ENCODE results near the gene PSTPIP1.

- TF ChIP-seq RFX5 (IDR thresholded peaks at IDR 0.05; ENCODE audit: low read depth, low read length) (no peak), POLR2A (IDR thresholded peaks at IDR 0.05; ENCODE audit: low read depth, low read length) (no peak), CTCF (conservative IDR thresholded peaks at IDR 0.05; ENCODE audit: low read depth, low read length) (no peak), MXI1 (IDR thresholded peaks at IDR 0.05; ENCODE audit: borderline replicate concordance, low read depth, low read length) (no peak), SMC3 (IDR thresholded peaks at IDR 0.05; ENCODE audit: low read depth, low read length) (no peak), CEBPB (IDR thresholded peaks at IDR 0.05; ENCODE audit: low read depth, low read length) (no peak), ELK1 (IDR thresholded peaks at IDR 0.05; ENCODE audit: borderline replicate concordance, low read depth, low read length) (no peak), MAFK (IDR thresholded peaks at IDR 0.05; ENCODE audit: low read depth, low read length) (no peak)
Observed at GRCh38 chr15:77027111-77027696, 32.3 kb downstream of the PSTPIP1 start.
